ENCODE results near the gene FPR2.

FPR2 gene

GRCh38 chr19:51816711-51817110 lies 55.7 kb downstream of the FPR2 start:
- peak overlapping the region in 1 of 2 donors; percentile 49 for H3K27ac ChIP-seq
- no peak for DNase-seq (ENCODE audit: low spot score)
- H3K4me3 ChIP-seq: no peak overlapping the region
- no peak for TF ChIP-seq CTCF (IDR thresholded peaks at IDR 0.05)

GRCh38 chr19:51820011-51820410 lies 59.0 kb downstream of the FPR2 start:
- Histone ChIP-seq H3K27ac (peak overlapping the region in 1 of 2 donors; percentile 45), H3K4me3 (no peak overlapping the region)
- DNase-seq (ENCODE audit: low spot score): no peak
- TF ChIP-seq CTCF (IDR thresholded peaks at IDR 0.05): no peak
